GM12801 (cell line): ENCODE data around the gene IGLON5.

Source experiments
- CTCF ChIP-seq: IDR thresholded peaks from one replicate; pipeline ENCODE4 v1.5.1; 2011; ENCODE audit warnings: control low read depth; ENCODE audit not compliant: insufficient read length; ENCODE audit errors: extremely low read depth

IGLON5 gene

GRCh38 chr19:51375504-51376221 is 64.2 kb downstream of the IGLON5 start:
- TF ChIP-seq CTCF: no peak

GRCh38 chr19:51377422-51377821 is 66.0 kb downstream of the IGLON5 start:
- TF ChIP-seq CTCF: no peak

- no peak for TF ChIP-seq CTCF
Observed at GRCh38 chr19:51380379-51380778, 68.9 kb downstream of the IGLON5 start.
